GM21529 (cell line): ENCODE results near the gene CNTN5.

Source experiments
- ATAC-seq: cut with Tn5 transposase; IDR thresholded peaks from one replicate; pipeline ENCODE4 v1.9.1; 2021; ENCODE audit not compliant: unreplicated experiment

The CNTN5 gene

DNA sequence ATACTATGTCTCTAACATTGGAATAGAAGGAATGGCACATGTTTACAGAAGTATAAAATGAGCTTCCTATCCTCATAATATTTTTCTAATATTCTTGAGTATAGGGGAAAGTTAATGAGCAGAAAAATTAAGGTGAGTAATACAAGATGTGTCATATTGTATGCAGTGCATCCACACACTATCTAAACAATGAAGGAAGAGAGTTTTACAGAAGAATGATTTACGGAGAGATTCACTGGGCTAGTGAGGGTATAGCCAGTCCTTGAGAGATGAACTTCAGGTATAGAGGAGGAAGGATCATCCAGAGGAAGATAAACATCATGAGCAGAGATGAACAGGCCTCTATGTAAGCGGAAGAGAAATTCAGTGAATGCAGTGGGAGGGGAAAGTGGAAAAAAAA, 569.0 kb downstream of the CNTN5 start:
- no peak for ATAC-seq

DNA sequence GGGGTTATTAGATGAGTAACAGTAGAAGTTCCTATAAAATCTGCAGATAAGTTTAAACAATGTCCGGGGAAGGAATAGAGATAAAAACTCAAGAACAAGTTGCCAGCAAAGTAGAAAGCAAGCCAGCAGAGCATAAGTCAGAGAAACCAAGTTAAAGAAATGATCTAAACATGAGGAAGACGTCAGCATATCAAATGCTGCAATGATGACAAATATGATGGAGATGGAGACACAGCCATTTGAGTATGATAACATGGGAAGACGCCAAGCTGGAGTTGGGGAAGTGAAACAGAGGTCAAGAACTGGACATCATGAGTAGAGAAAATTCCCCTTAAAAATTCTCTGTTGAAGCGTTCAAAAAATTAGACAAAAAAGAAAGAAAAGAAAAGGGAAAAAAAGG, 571.5 kb downstream of the CNTN5 start:
- ATAC-seq: no peak

DNA sequence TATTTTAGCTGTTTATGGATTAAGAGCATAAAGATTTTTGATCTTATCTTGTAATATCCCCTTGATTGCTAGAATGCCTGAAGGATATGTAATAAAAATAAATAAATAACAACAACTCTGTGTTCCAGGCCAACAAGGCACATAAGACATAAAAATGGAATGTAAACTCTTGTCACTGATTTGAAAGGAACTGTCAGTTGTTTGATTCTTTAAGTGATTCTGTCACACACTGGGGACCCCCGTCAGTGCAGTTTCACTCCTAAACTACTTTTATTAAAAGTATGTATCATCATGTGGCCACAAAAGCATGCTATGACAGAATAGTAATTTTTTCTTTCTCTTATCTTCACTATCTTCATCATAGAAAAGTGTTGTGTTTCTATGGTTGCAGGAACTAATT, 572.4 kb downstream of the CNTN5 start:
- no peak for ATAC-seq

DNA sequence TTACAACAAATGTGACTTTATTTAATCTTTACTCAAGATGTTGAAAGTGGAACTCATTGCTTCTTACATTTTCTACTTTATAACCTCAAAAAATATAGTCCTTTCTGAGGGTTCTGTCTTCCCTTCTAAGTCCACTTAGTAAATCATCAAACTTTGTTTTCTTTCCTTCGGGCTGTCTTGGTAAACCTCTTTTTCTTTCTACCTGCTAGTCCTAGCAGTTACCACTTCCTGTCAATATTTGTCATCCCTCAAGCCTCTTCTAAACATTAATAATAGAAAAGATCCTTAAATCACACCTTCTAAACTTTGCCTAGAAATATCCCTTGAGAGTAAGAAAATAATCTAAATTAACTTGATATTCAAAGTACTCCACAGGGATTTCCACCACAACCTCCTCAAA, 580.4 kb downstream of the CNTN5 start:
- ATAC-seq: no peak

DNA sequence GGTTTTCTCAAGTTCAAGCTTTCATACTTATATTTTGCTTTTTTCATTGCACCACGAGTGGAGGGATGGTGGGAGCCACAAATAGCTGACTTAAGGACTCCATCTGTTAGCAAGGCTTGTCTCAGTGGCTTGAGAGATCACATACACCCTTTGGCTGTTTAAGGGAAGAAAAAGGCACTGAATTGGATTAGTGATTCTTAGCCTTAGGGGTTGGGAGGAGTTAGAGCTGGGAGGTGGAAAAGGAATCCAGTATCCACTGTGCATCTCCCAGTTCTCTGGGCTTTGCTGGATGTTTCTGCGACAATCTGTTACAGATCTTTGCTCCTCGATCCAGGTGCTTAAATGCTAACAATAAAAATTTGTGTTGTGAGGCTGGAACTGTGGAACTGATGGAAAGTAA, 593.6 kb downstream of the CNTN5 start:
- no peak for ATAC-seq

DNA sequence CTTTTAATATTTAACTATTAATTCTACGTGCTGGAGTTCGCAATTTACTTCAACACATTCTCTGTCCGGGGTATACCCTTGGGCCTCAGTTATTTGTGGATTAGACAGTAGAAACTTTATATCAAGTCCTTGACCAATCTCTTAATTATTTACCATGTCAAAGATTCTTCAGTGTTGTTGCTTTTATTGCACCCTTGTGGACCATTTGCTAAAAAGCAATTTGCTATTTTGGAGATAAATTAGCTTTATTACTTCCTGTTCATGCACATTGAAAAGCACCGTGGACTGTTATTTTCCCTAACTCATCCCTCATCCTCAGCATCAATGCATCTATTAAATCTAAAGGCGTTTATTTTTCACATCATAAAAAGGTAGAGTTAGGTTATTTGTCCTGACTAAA, 609.9 kb downstream of the CNTN5 start:
- no peak for ATAC-seq

DNA sequence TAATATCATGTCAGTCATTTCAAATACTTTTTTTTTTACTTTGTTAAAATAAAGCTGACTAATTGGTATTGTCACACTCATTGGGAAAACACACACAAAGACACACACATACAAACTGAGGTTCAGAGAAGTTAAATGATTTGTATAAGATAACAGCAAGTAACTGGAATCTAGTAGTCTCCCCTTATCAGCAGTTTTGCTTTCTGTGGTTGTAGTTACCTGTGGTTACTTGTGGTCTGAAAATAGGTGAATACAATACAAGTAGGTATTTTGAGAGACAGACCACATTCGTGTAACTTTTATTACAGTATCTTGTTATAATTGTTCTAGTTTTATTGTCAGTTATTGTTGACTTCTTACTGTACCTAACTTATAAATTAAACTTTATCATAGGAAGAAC, 610.9 kb downstream of the CNTN5 start:
- ATAC-seq: no peak

DNA sequence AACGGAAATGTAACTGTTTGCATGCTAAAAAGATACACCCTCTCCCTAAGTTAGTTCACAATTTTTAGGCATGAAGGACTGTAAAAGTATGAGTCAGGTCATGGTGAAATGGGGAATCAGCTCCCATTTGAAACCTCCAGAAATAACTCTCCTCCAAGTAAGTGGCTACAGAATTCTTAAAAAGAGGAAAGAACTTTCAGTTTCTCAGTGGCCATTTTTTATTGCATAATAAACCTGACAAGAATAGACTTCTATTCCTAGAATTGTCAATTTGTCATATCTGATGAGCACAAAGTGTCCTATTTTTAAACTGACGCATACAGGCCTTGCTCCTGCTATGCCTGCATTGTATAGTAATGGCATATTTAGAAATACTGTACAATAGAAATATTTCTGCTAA, 612.2 kb downstream of the CNTN5 start:
- ATAC-seq: no peak

DNA sequence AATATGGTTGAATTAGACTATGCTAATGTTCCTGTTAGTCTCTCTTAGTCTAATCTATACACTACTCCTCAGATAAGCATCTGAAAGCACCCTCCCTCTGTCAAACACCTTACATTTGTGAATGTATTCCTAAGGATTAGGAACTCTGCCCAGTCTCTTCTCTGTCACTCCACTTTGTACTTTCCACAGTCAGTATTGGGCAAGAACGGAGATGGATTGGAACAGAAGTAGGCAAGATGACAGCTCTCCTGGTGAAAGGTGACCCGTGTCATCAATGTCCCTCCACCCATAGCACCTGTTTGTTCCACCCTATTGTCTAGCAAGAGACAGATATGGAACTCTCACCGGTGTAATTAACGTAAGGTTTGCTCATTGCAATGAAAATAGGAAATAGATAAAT, 613.8 kb downstream of the CNTN5 start:
- no peak for ATAC-seq

DNA sequence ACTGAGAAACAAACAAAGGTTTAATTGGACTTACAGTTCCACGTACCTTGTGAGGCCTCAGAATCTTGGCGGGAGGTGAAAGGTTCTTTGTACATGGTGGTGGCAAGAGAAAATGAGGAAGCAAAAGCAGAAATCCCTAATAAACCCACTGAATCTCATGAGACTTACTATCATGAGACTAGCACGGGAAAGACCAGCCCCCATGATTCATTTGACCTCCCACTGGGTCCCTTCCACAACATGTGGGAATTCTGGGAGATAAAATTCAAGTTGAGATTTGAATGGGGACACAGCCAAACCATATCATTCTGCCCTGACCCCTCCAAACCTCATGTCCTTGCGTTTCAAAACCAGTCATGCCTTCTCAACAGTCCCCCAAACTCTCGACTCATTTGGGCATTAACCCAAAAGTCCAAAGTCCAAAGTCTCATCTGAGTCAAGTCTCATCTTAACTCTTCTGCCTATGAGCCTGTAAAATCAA, 617.4 kb downstream of the CNTN5 start:
- no peak for ATAC-seq

DNA sequence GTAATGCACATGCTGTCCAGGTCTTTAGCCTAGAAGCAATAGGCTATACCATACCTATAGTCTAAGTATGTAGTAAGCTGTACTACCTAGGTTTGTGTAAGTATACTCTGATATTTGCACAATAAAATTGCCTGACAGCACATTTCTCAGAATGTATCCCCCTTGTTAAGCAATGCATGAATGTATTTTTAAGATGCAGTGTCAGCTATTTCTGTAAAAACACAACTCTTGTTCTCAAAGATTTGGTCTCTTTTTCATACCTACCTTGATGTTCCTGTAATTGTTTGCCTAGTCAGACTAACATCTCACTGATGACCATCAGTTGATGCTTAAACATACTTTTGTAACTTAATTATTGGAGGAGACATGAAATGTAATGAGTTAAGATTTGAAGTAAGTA, 619.9 kb downstream of the CNTN5 start:
- no peak for ATAC-seq

DNA sequence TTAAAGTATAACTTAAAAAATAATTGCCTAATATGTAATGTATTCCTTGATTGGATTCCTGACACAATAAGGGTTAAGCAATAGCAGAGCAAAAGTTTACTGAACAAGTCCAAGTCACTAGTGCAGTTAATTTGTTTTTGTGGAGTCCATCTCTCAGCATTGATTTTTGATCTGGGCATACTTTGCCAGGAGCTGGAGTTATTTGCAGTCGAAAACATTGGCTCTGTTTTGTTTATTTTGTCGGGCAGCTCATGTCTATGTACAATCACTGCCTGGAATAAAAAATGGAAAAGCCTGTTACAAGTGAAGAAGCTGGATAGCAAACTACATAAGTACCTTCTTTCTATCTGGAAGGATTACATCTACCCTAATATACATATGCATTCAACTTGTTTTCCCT, 625.2 kb downstream of the CNTN5 start:
- no peak for ATAC-seq

DNA sequence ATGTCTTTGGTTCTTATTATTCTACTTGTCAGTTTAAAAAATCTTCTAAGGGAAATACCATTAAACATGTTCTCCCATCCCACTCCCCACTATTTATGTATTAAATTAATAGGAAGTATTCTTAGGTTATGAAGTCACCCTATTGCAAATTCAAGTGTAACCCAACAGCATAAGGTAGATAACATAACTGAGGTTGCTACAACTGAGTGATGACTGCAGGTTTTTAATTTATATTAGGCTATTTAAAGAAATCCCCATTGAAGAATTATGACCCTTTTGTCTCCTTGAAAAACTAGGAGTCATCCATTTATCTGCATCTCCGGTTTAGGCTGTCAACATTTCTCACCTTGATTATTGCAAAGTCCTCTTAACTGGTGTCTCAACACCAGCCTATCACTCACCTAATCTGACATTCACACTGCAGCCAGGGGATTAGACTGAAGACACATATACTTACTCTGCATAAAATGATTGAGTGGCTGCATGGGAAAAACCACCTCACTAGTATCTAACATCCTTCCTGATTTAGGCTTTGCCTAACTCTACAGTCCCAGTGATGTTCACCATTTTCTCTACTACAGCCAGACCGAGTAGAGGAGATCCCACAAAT, 649.4 kb downstream of the CNTN5 start:
- ATAC-seq: no peak

DNA sequence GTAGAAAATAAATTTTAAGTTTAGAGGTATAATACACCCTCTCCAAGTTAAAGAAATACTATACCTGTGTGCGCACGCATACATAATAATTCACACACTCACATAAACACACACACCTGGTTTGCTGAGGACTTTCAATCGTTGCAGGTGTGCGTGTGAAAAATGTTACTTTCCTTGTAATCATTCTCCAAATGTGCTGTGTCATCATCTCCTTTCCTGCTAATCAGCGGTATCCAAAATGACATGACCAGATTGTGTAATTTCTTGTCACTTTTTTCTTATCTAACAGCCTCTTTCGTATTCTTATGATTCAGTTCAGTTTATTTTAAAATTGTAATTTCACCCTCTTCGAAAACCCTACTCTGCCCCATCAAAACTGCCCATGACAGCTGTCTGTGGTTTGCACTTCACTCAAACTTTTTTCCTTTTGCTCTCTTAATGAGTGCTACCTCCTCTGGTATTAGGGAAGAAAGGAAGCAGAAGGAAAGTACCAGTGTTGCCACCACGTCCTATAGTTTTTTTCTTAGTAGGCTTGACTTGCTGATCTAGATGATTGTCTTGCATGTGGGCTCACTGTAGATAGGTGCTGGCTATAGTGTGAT, 651.2 kb downstream of the CNTN5 start:
- no peak for ATAC-seq

DNA sequence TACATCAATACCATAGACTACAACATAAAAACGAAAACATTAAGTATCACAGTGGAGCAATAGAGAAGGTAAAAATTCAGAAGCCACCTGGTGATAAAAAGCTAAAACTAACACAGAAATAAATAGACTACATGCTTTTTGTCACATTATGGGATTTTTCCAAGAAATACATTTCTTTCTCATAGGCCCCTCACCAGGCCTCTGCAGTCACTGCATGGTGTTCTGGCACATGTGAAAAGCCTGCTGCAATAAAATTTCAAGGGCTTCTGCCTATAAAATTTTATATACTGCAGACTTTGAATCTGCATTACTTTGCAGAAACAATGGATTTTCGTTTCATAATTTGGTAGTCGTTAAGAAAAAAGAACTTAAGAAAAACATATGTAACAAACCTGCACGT, 655.5 kb downstream of the CNTN5 start:
- ATAC-seq: no peak

DNA sequence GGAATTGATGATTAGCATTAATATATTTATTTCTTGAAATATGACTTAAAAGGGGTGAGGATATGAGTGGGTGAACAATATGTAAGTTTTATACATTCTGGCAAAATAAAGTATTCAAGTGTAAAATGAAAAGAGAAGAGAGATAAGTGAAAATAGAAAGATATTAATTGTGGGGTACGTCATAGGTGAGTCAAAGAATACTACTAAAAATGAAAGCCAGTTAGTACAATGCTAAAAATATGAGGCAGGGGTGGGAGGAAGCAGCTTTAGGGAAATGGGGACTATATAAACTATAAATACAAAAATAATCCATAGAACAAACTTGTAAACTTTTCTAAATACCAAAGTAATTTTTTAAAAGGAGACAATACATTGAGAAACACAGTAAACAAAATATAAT, 661.4 kb downstream of the CNTN5 start:
- ATAC-seq: no peak

DNA sequence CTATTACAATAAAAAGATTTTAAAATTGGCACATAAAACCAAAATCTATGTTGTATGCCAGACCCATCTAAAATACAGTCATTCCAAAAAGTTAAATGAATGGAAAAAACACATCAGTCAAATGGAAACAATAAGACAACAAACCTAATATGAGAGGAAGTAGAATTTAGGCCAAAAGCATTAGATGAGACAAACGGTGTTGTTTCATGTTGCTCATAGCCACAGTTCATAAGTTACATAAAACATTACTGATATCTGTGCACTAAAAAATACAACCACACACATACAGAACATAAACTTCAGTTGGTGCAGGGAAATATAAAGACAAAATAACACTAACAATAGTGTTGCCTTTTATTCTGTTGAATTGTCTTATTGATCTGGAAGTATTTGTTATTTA, 661.9 kb downstream of the CNTN5 start:
- ATAC-seq: no peak

DNA sequence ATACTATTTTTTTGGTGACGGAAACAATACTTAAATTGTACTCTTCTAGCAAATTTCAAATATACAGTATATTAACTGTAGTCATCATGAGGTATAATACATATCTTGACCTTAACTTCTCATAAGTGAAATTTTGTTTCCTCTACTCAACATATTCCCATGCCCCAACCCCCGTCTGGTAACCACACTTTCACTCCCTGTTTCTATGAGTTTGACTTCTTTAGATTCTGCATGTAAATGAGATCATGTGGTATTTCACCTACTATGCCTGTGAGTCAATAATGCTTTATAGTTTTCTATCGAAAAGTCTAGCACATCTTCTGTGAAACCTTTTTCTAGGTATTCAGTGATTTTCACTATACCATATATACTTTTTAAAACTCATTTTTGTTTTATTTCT, 663.2 kb downstream of the CNTN5 start:
- ATAC-seq: no peak

DNA sequence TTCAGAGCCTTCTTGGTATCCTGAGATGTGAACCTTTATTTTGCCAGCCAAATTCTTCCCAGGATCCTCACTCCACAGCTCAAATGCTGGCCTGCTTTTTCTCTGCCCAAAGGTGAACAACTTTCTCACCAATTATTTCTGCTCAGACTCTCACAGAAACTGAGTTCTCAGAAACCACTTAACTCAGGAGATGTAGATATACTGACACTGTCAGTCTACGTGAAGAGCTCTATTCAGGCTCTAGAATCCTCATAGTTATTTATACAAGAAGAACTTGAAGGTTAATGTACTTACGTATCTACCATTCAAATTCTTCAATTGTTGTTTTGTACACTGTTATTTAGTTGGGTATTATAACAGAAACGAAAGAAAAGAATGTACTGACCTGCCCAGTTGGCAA, 666.1 kb downstream of the CNTN5 start:
- no peak for ATAC-seq

DNA sequence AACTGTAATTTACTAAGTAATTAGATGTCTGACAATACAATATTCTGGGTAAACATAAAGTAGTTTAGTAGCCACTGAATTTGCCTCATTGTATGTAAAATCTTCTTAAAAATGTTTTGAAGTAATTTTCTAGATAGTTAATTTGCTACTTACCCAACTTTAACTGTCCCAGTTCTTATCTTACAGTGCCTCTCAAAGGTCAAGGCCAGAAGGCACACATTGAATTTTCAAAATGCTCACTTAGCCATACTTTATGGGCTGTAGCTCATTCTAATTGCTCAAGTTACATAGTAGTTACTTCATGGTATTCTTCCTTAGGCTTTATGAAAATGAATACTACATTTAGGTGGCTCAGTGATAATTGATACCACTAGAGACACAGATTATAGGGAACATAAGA, 666.6 kb downstream of the CNTN5 start:
- ATAC-seq: no peak

DNA sequence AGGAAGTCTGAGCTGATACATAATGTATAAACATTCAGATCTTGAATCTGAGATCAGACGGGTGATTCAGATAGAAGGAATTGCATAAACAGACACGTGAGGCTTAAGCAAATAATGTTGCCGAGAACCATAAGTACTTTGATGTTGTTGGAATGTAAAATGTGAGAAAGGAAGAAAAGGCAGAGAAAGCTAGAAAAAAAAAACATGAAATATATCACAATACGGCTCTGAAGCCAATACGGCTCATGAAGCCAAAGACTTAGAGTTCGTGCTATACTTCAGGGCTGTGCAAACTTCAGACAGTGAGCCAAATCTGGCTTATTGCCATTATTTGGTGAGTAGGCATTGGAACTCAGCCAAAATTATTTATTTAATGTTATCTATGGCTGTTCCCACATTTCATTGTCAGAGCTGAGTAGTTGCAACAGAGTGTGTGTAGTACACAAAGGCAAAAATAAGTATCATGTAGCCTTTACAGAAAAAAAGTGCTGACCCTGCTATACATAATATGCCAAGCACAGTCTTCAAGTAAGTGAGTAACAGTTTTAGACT, 673.3 kb downstream of the CNTN5 start:
- no peak for ATAC-seq

DNA sequence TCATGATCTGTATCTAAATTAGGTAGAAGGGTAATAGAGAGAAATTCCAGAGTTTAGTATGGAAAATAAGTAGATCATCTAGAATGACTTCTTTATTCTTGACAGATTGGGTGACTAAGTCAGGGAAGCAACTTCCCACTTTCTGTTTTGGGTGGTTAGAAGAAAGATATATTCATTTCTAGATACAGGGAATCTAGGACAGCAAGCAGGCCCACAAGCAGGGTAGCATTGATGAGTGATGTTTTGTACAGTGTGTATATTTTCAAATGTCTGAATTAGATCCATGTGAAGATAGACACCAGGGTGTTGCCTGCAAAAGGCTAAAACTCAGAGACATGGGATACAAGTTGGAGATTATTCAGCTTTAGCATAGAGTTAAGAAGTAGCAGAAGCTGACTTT, 674.4 kb downstream of the CNTN5 start:
- ATAC-seq: no peak

DNA sequence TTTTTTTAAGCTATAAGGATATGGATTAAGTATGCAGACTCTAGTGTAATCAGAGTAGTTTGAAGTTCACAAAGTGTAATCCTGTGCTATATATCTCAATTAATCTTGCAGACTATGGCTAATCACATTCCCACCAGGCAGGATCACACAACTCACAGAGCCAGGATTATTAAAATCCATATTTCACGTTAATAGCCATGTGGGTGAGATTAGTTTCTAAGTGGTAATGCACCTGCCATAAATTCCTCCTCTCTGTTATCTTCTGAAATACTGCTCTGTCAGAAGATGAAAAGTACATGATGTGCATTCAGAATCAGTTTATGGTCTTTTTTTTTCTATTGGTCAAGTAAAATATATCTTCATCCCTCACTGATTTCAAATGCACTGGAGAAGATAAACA, 686.1 kb downstream of the CNTN5 start:
- no peak for ATAC-seq
